CD4-positive, alpha-beta T cell (primary cell): ENCODE data around the gene SND1. TPM values are rescaled to one million over a fixed set of nuclear protein-coding genes. Genes with fewer than 3 reads are reported as not detected.

Experiments used
- ATAC-seq: fragments of 200-7000 bp; cut with Tn5 transposase; one replicate; pipeline ENCODE4 v1.10.0; 2022; ENCODE audit warnings: mild to moderate bottlenecking; ENCODE audit not compliant: poor library complexity
- CTCF ChIA-PET: fragments of 350-600 bp; sonication (Branson Sonifier 250); formaldehyde crosslinking; loops from one replicate; lab custom pipeline; 2021; ENCODE audit warnings: antibody characterized with exemption, inconsistent platforms; lab: Charles Lee
- POLR2A ChIA-PET: fragments of 350-600 bp; sonication (Branson Sonifier 250); formaldehyde crosslinking; loops from one replicate; lab custom pipeline; 2021; ENCODE audit warnings: antibody characterized with exemption, inconsistent platforms; lab: Charles Lee
- DNase-seq, 14 experiments: peaks; one replicate each; pipeline ENCODE4 v3.0.0-alpha.2; 2013 to 2020; ENCODE audit warnings: mixed read lengths in 2 of 14
- H3K27ac ChIP-seq, 2 donors: one replicate each; pipeline versions ENCODE4 v1.5.1 to v1.7.0; 2013; ENCODE audit warnings: low read length in 2 of 2, low read depth in 1 of 2, mild to moderate bottlenecking in 1 of 2
- H3K27me3 ChIP-seq, 2 experiments: 1 replicate in 1 of 2; 2 replicates in 1 of 2; pipeline versions ENCODE4 v1.6.1 to v1.7.0; 2013; ENCODE audit warnings: low read length in 2 of 2, control low read depth in 1 of 2, mild to moderate bottlenecking in 1 of 2, moderate library complexity in 1 of 2; ENCODE audit not compliant: insufficient read depth in 2 of 2, control insufficient read depth in 1 of 2
- H3K36me3 ChIP-seq: one replicate; pipeline ENCODE4 v1.6.1; 2013; ENCODE audit warnings: low read length, control low read depth; ENCODE audit not compliant: insufficient read depth
- H3K4me1 ChIP-seq: one replicate; pipeline ENCODE4 v1.6.1; 2013; ENCODE audit warnings: low read length, control low read depth; ENCODE audit not compliant: insufficient read depth
- H3K4me3 ChIP-seq: one replicate; pipeline ENCODE4 v1.5.1; 2013; ENCODE audit warnings: mild to moderate bottlenecking, low read length, moderate library complexity
- H3K9me3 ChIP-seq, 2 experiments: 1 replicate in 1 of 2; 2 replicates in 1 of 2; pipeline versions ENCODE4 v1.6.1 to v1.7.0; 2013; ENCODE audit warnings: low read length in 2 of 2, mild to moderate bottlenecking in 2 of 2, control low read depth in 1 of 2, moderate library complexity in 1 of 2; ENCODE audit not compliant: control insufficient read depth in 1 of 2, insufficient read depth in 1 of 2
- H3K27ac Mint-ChIP-seq: one replicate; pipeline ENCODE4 v1.8.0; 2020; ENCODE audit warnings: mixed read lengths
- H3K27me3 Mint-ChIP-seq: one replicate; pipeline ENCODE4 v1.8.0; 2021; ENCODE audit warnings: mixed read lengths
- H3K36me3 Mint-ChIP-seq: one replicate; pipeline ENCODE4 v1.8.0; 2021; ENCODE audit warnings: low read depth, mixed read lengths
- H3K4me1 Mint-ChIP-seq: one replicate; pipeline ENCODE4 v1.8.0; 2021; ENCODE audit warnings: low read depth, mixed read lengths
- H3K4me3 Mint-ChIP-seq: one replicate; pipeline ENCODE4 v1.8.0; 2020; ENCODE audit warnings: mild to moderate bottlenecking, mixed read lengths
- H3K9me3 Mint-ChIP-seq: one replicate; pipeline ENCODE4 v1.8.0; 2020; ENCODE audit warnings: mixed read lengths
- intact Hi-C, 2 experiments: fragments of 100-400 bp; cut with DNase I in 1 of 2; cut with micrococcal nuclease in 1 of 2; formaldehyde crosslinking; loops; one replicate each; pipeline versions ENCODE4 v1.15.1 to v1.9.0; 2023 to 2025; cut with DNase I, micrococcal nuclease
- total RNA-seq, 174 experiments: library from RNA in 2 of 174; stranded (reverse) in 2 of 174; gene quantifications; one replicate each; pipeline ENCODE4 v1.2.3 and lab custom pipeline; 2021 to 2026
- TF ChIP-seq, protein P1 (sequence below): fragments of 200-600 bp; IDR thresholded peaks from one replicate; pipeline ENCODE4 v1.8.0; 2022; ENCODE audit warnings: antibody characterized with exemption, mild to moderate bottlenecking

SND1 gene
- total RNA-seq, 2 experiments from 2014 or later, result 104 to 113 TPM

- Histone ChIP-seq H3K4me1 (no peaks in the 10 kb centered on the region), H3K4me3 (no peak overlapping the region), H3K27ac (no peak overlapping the region), H3K27me3 (no peaks in the 10 kb centered on the region), H3K36me3 (no peaks in the 10 kb centered on the region), H3K9me3 (no peaks in the 10 kb centered on the region)
- Mint-ChIP-seq H3K4me1 (peaks cover 20% of the 10 kb centered on the region), H3K27me3 (no peaks in the 10 kb centered on the region), H3K9me3 (no peaks in the 10 kb centered on the region), H3K4me3 (no peak overlapping the region), H3K36me3 (peaks cover 9% of the 10 kb centered on the region), H3K27ac (no peak overlapping the region)
- POLR2A ChIA-PET, result no interaction called here
- DNase-seq (no peak), ATAC-seq (no peak)
- CTCF ChIA-PET, result no interaction called here
- TF ChIP-seq, protein P1, sequence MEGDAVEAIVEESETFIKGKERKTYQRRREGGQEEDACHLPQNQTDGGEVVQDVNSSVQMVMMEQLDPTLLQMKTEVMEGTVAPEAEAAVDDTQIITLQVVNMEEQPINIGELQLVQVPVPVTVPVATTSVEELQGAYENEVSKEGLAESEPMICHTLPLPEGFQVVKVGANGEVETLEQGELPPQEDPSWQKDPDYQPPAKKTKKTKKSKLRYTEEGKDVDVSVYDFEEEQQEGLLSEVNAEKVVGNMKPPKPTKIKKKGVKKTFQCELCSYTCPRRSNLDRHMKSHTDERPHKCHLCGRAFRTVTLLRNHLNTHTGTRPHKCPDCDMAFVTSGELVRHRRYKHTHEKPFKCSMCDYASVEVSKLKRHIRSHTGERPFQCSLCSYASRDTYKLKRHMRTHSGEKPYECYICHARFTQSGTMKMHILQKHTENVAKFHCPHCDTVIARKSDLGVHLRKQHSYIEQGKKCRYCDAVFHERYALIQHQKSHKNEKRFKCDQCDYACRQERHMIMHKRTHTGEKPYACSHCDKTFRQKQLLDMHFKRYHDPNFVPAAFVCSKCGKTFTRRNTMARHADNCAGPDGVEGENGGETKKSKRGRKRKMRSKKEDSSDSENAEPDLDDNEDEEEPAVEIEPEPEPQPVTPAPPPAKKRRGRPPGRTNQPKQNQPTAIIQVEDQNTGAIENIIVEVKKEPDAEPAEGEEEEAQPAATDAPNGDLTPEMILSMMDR, result no peak
- intact Hi-C loops, result no loop called here
These were observed 117.9 kb downstream of the SND1 start for GRCh38 chr7:127769696-127770400.

DNA sequence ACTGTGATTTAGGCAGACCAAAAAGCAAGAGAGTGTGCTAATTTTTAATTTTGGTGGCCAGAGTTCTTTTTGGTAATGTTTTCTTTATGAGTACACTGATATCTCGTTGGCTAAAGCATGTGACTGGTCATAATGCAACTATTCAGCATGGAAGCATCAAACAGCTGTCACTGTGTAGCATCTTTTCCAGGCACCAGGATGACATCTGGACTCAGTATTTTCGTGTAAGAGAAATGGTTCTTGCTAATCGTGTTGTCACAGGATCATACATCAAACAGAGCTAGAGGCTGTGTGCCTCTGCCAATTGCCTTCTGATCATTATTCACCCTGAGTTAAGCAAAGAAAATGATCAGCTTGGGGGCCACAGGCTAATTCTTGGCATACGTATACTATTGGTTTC, 118.9 kb downstream of the SND1 start:
- Histone ChIP-seq H3K36me3 (no peaks in the 10 kb centered on the region), H3K27me3 (no peaks in the 10 kb centered on the region), H3K27ac (no peak overlapping the region), H3K4me1 (no peaks in the 10 kb centered on the region), H3K9me3 (no peaks in the 10 kb centered on the region), H3K4me3 (no peak overlapping the region)
- Mint-ChIP-seq H3K9me3 (no peaks in the 10 kb centered on the region), H3K4me1 (peaks cover 19% of the 10 kb centered on the region), H3K4me3 (no peak overlapping the region), H3K27ac (no peak overlapping the region), H3K36me3 (peaks cover 9% of the 10 kb centered on the region), H3K27me3 (no peaks in the 10 kb centered on the region)
- ChIA-PET POLR2A (no interaction called here), CTCF (no interaction called here)
- intact Hi-C loops, result no loop called here
- DNase-seq (no peak), ATAC-seq (no peak)
- TF ChIP-seq, protein P1, result no peak

- H3K27me3 ChIP-seq, result no peaks in the 10 kb centered on the region
- TF ChIP-seq, protein P1, result no peak
- H3K36me3 ChIP-seq, result no peaks in the 10 kb centered on the region
- no peak overlapping the region for H3K4me3 Mint-ChIP-seq
- ATAC-seq (no peak), DNase-seq (no peak)
- H3K4me1 Mint-ChIP-seq, result peaks cover 17% of the 10 kb centered on the region
- H3K27ac Mint-ChIP-seq, result no peak overlapping the region
- ChIA-PET POLR2A (no interaction called here), CTCF (no interaction called here)
- no peaks in the 10 kb centered on the region for H3K4me1 ChIP-seq
- no peak overlapping the region for H3K4me3 ChIP-seq
- H3K27me3 Mint-ChIP-seq, result no peaks in the 10 kb centered on the region
- H3K9me3 ChIP-seq, result no peaks in the 10 kb centered on the region
- H3K36me3 Mint-ChIP-seq, result peaks cover 8% of the 10 kb centered on the region
- H3K27ac ChIP-seq, result no peak overlapping the region
- no peaks in the 10 kb centered on the region for H3K9me3 Mint-ChIP-seq
- intact Hi-C loops, result no loop called here
These were observed 119.7 kb downstream of the SND1 start for GRCh38 chr7:127771707-127772106.
